ENCODE data around the gene IRF1. TPM values are rescaled to one million over a fixed set of nuclear protein-coding genes. Genes with fewer than 3 reads are reported as not detected.

IRF1 gene
- total RNA-seq, 5 donors from 2014 or later (not counting 1 experiment from before 2014, with no cell fraction given): 167 to 859 (median 252) TPM

GRCh38 chr5:132457371-132458225, 33.0 kb downstream of the IRF1 start:
- H3K36me3 Mint-ChIP-seq: peaks cover 37% of the 10 kb centered on the region
- Histone ChIP-seq H3K27ac (ENCODE audit: low read length) (peak overlapping the region; percentile 96), H3K27me3 (replicated peaks in 1 of 2; ENCODE audit: control insufficient read depth in 2 of 2, extremely low read depth in 1 of 2, insufficient read depth in 2 of 2, low read length in 1 of 2) (no peaks in the 10 kb centered on the region), H3K36me3 (ENCODE audit: control insufficient read depth in 2 of 2, extremely low read depth in 1 of 2, insufficient read depth in 1 of 2, low read length in 1 of 2) (peaks cover 0 to 19% of the 10 kb centered on the region in 2 donors), H3K4me3 (ENCODE audit: control insufficient read depth in 1 of 2, extremely low read depth in 1 of 2, low read length in 1 of 2) (no peak overlapping the region), H3K9me3 (no peaks in the 10 kb centered on the region), H3K4me1 (ENCODE audit: control insufficient read depth in 1 of 2, extremely low read depth in 1 of 2, insufficient read depth in 2 of 2, low read length in 2 of 2) (peaks cover 47 to 84% of the 10 kb centered on the region in 2 experiments)
- ChIA-PET CTCF (interaction anchor here (0.6 to 6.2 kb wide), 15 partner anchors 8 to 92 kb away, joined by 3 to 61 read pairs (median 6); partner anchors contain the start of gene IRF1 (in 1 of the 2)), POLR2A (interaction anchor here (0.6 to 5.8 kb wide), 25 partner anchors 7 to 367 kb away, joined by 3 to 49 read pairs (median 5); partner anchors contain the start of gene IRF1 (in 1 of the 2))
- no peaks in the 10 kb centered on the region for H3K9me3 Mint-ChIP-seq
- WGBS (ENCODE audit: insufficient coverage): 0% methylated on average over 1 of the region's 2 CpGs
- H3K27me3 Mint-ChIP-seq: no peaks in the 10 kb centered on the region
- H3K4me1 Mint-ChIP-seq: peaks cover 93 to 99% (median 99%) of the 10 kb centered on the region in 3 donors
- H3K27ac Mint-ChIP-seq: peak overlapping the region; percentile 100
- DNase-seq: peak in 30 of 35 experiments; percentile 39 to 76 (median 60)
- H3K4me3 Mint-ChIP-seq: peak overlapping the region; percentile 48 to 76 (median 58)
- peak; percentile 37 to 49 (median 48) for ATAC-seq (replicated peaks in 1 of 4)

DNA sequence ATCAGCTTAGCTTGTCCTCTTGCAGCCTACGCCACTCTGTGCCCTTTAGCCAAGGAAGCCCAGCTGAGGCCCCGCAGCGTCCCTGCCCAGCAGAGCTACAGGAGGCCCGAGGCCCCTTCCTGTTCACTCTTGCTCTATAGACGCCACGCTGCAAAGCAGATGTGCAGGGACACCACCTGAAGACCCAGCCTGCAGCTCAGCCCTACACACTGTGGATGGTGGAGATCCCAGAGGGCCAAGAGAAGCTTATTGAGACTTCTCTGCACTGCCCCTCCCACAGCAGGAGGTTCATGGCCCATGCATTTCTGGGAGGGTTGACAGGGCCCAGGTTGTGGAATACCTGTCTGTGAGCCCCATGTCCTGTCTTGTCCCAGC, 33.6 kb downstream of the IRF1 start:
- peak overlapping the region; percentile 48 to 76 (median 58) for H3K4me3 Mint-ChIP-seq
- POLR2A ChIA-PET: interaction anchor here (0.6 to 5.8 kb wide), 23 partner anchors 8 to 46 kb away, joined by 3 to 49 read pairs (median 4); partner anchors contain the start of gene IRF1 (in 1 of the 2)
- Histone ChIP-seq H3K27ac (ENCODE audit: low read length) (peak overlapping the region; percentile 96), H3K4me1 (ENCODE audit: control insufficient read depth in 1 of 2, extremely low read depth in 1 of 2, insufficient read depth in 2 of 2, low read length in 2 of 2) (peaks cover 47 to 82% of the 10 kb centered on the region in 2 experiments), H3K36me3 (ENCODE audit: control insufficient read depth in 2 of 2, extremely low read depth in 1 of 2, insufficient read depth in 1 of 2, low read length in 1 of 2) (peaks cover 0 to 17% of the 10 kb centered on the region in 2 donors), H3K9me3 (no peaks in the 10 kb centered on the region), H3K27me3 (replicated peaks in 1 of 2; ENCODE audit: control insufficient read depth in 2 of 2, extremely low read depth in 1 of 2, insufficient read depth in 2 of 2, low read length in 1 of 2) (no peaks in the 10 kb centered on the region), H3K4me3 (ENCODE audit: control insufficient read depth in 1 of 2, extremely low read depth in 1 of 2, low read length in 1 of 2) (no peak overlapping the region)
- H3K36me3 Mint-ChIP-seq: peaks cover 41% of the 10 kb centered on the region
- peaks cover 93 to 98% (median 98%) of the 10 kb centered on the region in 3 donors for H3K4me1 Mint-ChIP-seq
- H3K27ac Mint-ChIP-seq: peak overlapping the region; percentile 100
- H3K9me3 Mint-ChIP-seq: no peaks in the 10 kb centered on the region
- DNase-seq (peak in 3 of 35 experiments; percentile 26 to 45 (median 29)), ATAC-seq (replicated peaks in 1 of 4) (peak; percentile 21 to 43 (median 32))
- CTCF ChIA-PET: interaction anchor here (0.6 to 6.2 kb wide), 14 partner anchors 8 to 70 kb away, joined by 3 to 61 read pairs (median 6); partner anchors contain the start of gene IRF1 (in 1 of the 2)
- WGBS (ENCODE audit: insufficient coverage): 12% methylated on average over 6 of the region's 6 CpGs
- H3K27me3 Mint-ChIP-seq: no peaks in the 10 kb centered on the region

- Mint-ChIP-seq H3K4me3 (peak overlapping the region; percentile 58 to 76 (median 70)), H3K27me3 (no peaks in the 10 kb centered on the region), H3K9me3 (no peaks in the 10 kb centered on the region), H3K27ac (peak overlapping the region; percentile 100), H3K36me3 (peaks cover 38% of the 10 kb centered on the region), H3K4me1 (peaks cover 92 to 95% (median 93%) of the 10 kb centered on the region in 3 donors)
- Histone ChIP-seq H3K36me3 (ENCODE audit: control insufficient read depth in 2 of 2, extremely low read depth in 1 of 2, insufficient read depth in 1 of 2, low read length in 1 of 2) (peaks cover 0 to 20% of the 10 kb centered on the region in 2 donors), H3K27ac (ENCODE audit: low read length) (peak overlapping the region; percentile 96), H3K9me3 (no peaks in the 10 kb centered on the region), H3K4me3 (ENCODE audit: control insufficient read depth in 1 of 2, extremely low read depth in 1 of 2, low read length in 1 of 2) (peak overlapping the region; percentile 23 to 32), H3K27me3 (replicated peaks in 1 of 2; ENCODE audit: control insufficient read depth in 2 of 2, extremely low read depth in 1 of 2, insufficient read depth in 2 of 2, low read length in 1 of 2) (no peaks in the 10 kb centered on the region), H3K4me1 (ENCODE audit: control insufficient read depth in 1 of 2, extremely low read depth in 1 of 2, insufficient read depth in 2 of 2, low read length in 2 of 2) (peaks cover 47 to 85% of the 10 kb centered on the region in 2 experiments)
- POLR2A ChIA-PET: interaction anchor here (0.5 to 5.8 kb wide), 24 partner anchors 8 to 506 kb away, joined by 3 to 49 read pairs (median 4); partner anchors contain the start of gene IRF1 (in 1 of the 2)
- WGBS (ENCODE audit: insufficient coverage): 4% methylated on average over 4 of the region's 8 CpGs
- ATAC-seq (replicated peaks in 1 of 4): peak; percentile 77 to 82 (median 78)
- peak in 34 of 35 experiments; percentile 48 to 83 (median 70) for DNase-seq
- CTCF ChIA-PET: interaction anchor here (0.6 to 6.2 kb wide), 12 partner anchors 9 to 70 kb away, joined by 3 to 61 read pairs (median 8); partner anchors contain the start of gene IRF1 (in 1 of the 2)
These were observed 34.1 kb downstream of the IRF1 start for GRCh38 chr5:132456296-132456986.

- ATAC-seq (replicated peaks in 1 of 4) (no peak), DNase-seq (no peak)
- CTCF ChIA-PET: interaction anchor here (0.7 to 6.2 kb wide), 8 partner anchors 10 to 410 kb away, joined by 3 to 61 read pairs (median 4); partner anchors contain the start of gene IRF1 (in 1 of the 2)
These were observed 34.9 kb downstream of the IRF1 start for GRCh38 chr5:132455614-132456115.

GRCh38 chr5:132454361-132454760, 36.2 kb downstream of the IRF1 start:
- Histone ChIP-seq H3K27ac (ENCODE audit: low read length) (peak overlapping the region; percentile 96), H3K27me3 (replicated peaks in 1 of 2; ENCODE audit: control insufficient read depth in 2 of 2, extremely low read depth in 1 of 2, insufficient read depth in 2 of 2, low read length in 1 of 2) (no peaks in the 10 kb centered on the region), H3K4me1 (ENCODE audit: control insufficient read depth in 1 of 2, extremely low read depth in 1 of 2, insufficient read depth in 2 of 2, low read length in 2 of 2) (peaks cover 39 to 78% of the 10 kb centered on the region in 2 experiments), H3K4me3 (ENCODE audit: control insufficient read depth in 1 of 2, extremely low read depth in 1 of 2, low read length in 1 of 2) (no peak overlapping the region), H3K9me3 (no peaks in the 10 kb centered on the region), H3K36me3 (ENCODE audit: control insufficient read depth in 2 of 2, extremely low read depth in 1 of 2, insufficient read depth in 1 of 2, low read length in 1 of 2) (peaks cover 3 to 30% of the 10 kb centered on the region in 2 donors)
- Mint-ChIP-seq H3K4me1 (peaks cover 83 to 86% (median 85%) of the 10 kb centered on the region in 3 donors), H3K9me3 (no peaks in the 10 kb centered on the region), H3K36me3 (peaks cover 47% of the 10 kb centered on the region), H3K27ac (peak overlapping the region; percentile 100), H3K27me3 (no peaks in the 10 kb centered on the region), H3K4me3 (peak overlapping the region in 1 of 3 donors; percentile 76)
- DNase-seq: no peak
- ChIA-PET POLR2A (interaction anchor here (0.5 to 5.8 kb wide), 6 partner anchors 12 to 387 kb away, joined by 3 to 49 read pairs (median 20); partner anchors contain the start of gene IRF1 (in 1 of the 2)), CTCF (interaction anchor here in 1 of 2 donors (4.8 to 6.2 kb wide), 2 partner anchors 11 to 27 kb away, joined by 41 to 61 read pairs; no protein-coding TSS in a partner anchor)
- WGBS (ENCODE audit: insufficient coverage): 100% methylated on average over 2 of the region's 2 CpGs
- ATAC-seq (replicated peaks in 1 of 4): no peak

More at GRCh38 chr5:132455614-132456115, 34.9 kb downstream of the IRF1 start:
- Histone ChIP-seq H3K4me3 (ENCODE audit: control insufficient read depth in 1 of 2, extremely low read depth in 1 of 2, low read length in 1 of 2) (peak overlapping the region; percentile 23 to 32), H3K27ac (ENCODE audit: low read length) (peak overlapping the region; percentile 96), H3K36me3 (ENCODE audit: control insufficient read depth in 2 of 2, extremely low read depth in 1 of 2, insufficient read depth in 1 of 2, low read length in 1 of 2) (peaks cover 0 to 26% of the 10 kb centered on the region in 2 donors), H3K27me3 (replicated peaks in 1 of 2; ENCODE audit: control insufficient read depth in 2 of 2, extremely low read depth in 1 of 2, insufficient read depth in 2 of 2, low read length in 1 of 2) (no peaks in the 10 kb centered on the region), H3K4me1 (ENCODE audit: control insufficient read depth in 1 of 2, extremely low read depth in 1 of 2, insufficient read depth in 2 of 2, low read length in 2 of 2) (peaks cover 47 to 84% of the 10 kb centered on the region in 2 experiments), H3K9me3 (no peaks in the 10 kb centered on the region)
- no peaks in the 10 kb centered on the region for H3K27me3 Mint-ChIP-seq
- 20% methylated on average over 3 of the region's 5 CpGs for WGBS (ENCODE audit: insufficient coverage)
- POLR2A ChIA-PET: interaction anchor here (0.5 to 5.8 kb wide), 15 partner anchors 9 to 507 kb away, joined by 3 to 49 read pairs (median 11); partner anchors contain the start of gene IRF1 (in 1 of the 2)
- peaks cover 93 to 96% (median 93%) of the 10 kb centered on the region in 3 donors for H3K4me1 Mint-ChIP-seq
- H3K9me3 Mint-ChIP-seq: no peaks in the 10 kb centered on the region
- H3K36me3 Mint-ChIP-seq: peaks cover 43% of the 10 kb centered on the region
- peak overlapping the region; percentile 58 to 76 (median 70) for H3K4me3 Mint-ChIP-seq
- H3K27ac Mint-ChIP-seq: peak overlapping the region; percentile 100

Data from T-cell (primary cell).